ENCODE measurements around the gene KIF6.

DNA sequence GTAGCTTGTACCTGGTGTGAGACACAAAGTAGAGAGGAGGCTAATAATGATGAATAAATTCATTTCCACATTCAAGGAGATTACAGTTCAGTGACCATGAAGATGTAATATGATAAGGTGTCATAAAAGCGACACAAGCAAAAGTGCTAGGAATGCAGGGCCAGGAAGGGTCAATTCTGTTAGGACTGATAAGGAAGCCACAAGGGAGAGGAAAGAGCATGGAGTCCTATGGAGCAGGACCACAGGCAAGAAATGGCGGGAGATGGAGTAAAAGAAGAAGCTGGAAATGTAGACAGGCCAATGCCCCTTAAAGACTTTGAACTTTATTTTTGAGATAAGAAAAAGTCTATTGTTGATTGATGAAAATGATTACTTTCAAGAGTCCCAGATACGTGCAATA, 240.9 kb downstream of the KIF6 start:
- TF ChIP-seq, protein P1, sequence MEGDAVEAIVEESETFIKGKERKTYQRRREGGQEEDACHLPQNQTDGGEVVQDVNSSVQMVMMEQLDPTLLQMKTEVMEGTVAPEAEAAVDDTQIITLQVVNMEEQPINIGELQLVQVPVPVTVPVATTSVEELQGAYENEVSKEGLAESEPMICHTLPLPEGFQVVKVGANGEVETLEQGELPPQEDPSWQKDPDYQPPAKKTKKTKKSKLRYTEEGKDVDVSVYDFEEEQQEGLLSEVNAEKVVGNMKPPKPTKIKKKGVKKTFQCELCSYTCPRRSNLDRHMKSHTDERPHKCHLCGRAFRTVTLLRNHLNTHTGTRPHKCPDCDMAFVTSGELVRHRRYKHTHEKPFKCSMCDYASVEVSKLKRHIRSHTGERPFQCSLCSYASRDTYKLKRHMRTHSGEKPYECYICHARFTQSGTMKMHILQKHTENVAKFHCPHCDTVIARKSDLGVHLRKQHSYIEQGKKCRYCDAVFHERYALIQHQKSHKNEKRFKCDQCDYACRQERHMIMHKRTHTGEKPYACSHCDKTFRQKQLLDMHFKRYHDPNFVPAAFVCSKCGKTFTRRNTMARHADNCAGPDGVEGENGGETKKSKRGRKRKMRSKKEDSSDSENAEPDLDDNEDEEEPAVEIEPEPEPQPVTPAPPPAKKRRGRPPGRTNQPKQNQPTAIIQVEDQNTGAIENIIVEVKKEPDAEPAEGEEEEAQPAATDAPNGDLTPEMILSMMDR (IDR thresholded peaks at IDR 0.05), result no peak
- TF ChIP-seq POLR2A (IDR thresholded peaks at IDR 0.05; ENCODE audit: low read depth), result no peak

Measured in esophagus muscularis mucosa (tissue), 3 donors.